H1 (cell line): ENCODE data around the gene SNX32. TPM values are rescaled to one million over a fixed set of nuclear protein-coding genes. Genes with fewer than 3 reads are reported as not detected.

Experiments
- CTCF ChIA-PET: fragments of 300-600 bp; sonication (Branson Sonifier 250); formaldehyde crosslinking; loops from one replicate; lab custom pipeline; 2021; ENCODE audit not compliant: partially characterized antibody; lab: Charles Lee
- POLR2A ChIA-PET: fragments of 300-600 bp; sonication (Branson Sonifier 250); formaldehyde crosslinking; loops from one replicate; lab custom pipeline; 2021; ENCODE audit warnings: inconsistent platforms; ENCODE audit not compliant: partially characterized antibody; lab: Charles Lee
- DNase-seq, 2 experiments: peaks; one replicate each; pipeline versions ENCODE4 v3.0.0 to v3.0.0-alpha.2; 2010 to 2022; ENCODE audit warnings: low spot score in 2 of 2, low read depth in 1 of 2, mixed read lengths in 1 of 2
- FAIRE-seq: peaks from 2 replicates; lab custom pipeline; 2011; peaks lifted over from hg19 to GRCh38; lab: Jason Lieb, UNC
- H2AFZ ChIP-seq: 2 replicates; pipeline ENCODE4 v1.8.1; 2012; ENCODE audit warnings: low read length, inconsistent platforms
- H2AK5ac ChIP-seq: 2 replicates; pipeline ENCODE4 v1.6.1; 2013; ENCODE audit warnings: low read depth, low read length
- H2BK120ac ChIP-seq: replicated peaks from 2 replicates; pipeline ENCODE3; 2013; ENCODE audit warnings: low read depth, low read length, inconsistent platforms
- H2BK12ac ChIP-seq: 2 replicates; pipeline ENCODE4 v1.6.1; 2013; ENCODE audit warnings: low read depth, low read length
- H2BK15ac ChIP-seq: 2 replicates; pipeline ENCODE4 v1.6.1; 2013; ENCODE audit warnings: low read length
- H2BK20ac ChIP-seq: 2 replicates; pipeline ENCODE4 v1.6.1; 2013; ENCODE audit warnings: low read length
- H2BK5ac ChIP-seq: 2 replicates; pipeline ENCODE4 v1.6.1; 2013; ENCODE audit warnings: low read depth, low read length
- H3K14ac ChIP-seq: 2 replicates; pipeline ENCODE4 v1.6.1; 2013; ENCODE audit warnings: inconsistent platforms; ENCODE audit not compliant: insufficient read length
- H3K18ac ChIP-seq: 2 replicates; pipeline ENCODE4 v1.6.1; 2013; ENCODE audit warnings: low read length; ENCODE audit errors: extremely low read depth
- H3K23ac ChIP-seq: 2 replicates; pipeline ENCODE4 v1.6.1; 2013; ENCODE audit warnings: inconsistent platforms; ENCODE audit not compliant: insufficient read length
- H3K23me2 ChIP-seq: 2 replicates; pipeline ENCODE4 v1.6.1; 2013; ENCODE audit warnings: low read depth, low read length
- H3K27ac ChIP-seq: 2 replicates; pipeline ENCODE4 v1.6.1; 2011; ENCODE audit warnings: low read depth, low read length, inconsistent platforms
- H3K27me3 ChIP-seq, 4 experiments: replicated peaks in 1 of 4; 1 replicate in 1 of 4; 2 replicates in 3 of 4; pipeline versions ENCODE4 v1.6.1 to v1.8.1; 2011 to 2013; ENCODE audit warnings: low read length in 3 of 4, mild to moderate bottlenecking in 3 of 4, inconsistent platforms in 2 of 4, mixed read lengths in 2 of 4, moderate library complexity in 1 of 4; ENCODE audit not compliant: control insufficient read depth in 3 of 4, insufficient read depth in 3 of 4; ENCODE audit errors: extremely low read depth in 1 of 4
- H3K36me3 ChIP-seq, 4 experiments: 2 replicates each; pipeline versions ENCODE4 v1.6.1 to v1.8.1; 2011 to 2013; ENCODE audit warnings: mild to moderate bottlenecking in 4 of 4, low read length in 3 of 4, moderate library complexity in 2 of 4, control low read depth in 1 of 4, inconsistent platforms in 1 of 4; ENCODE audit not compliant: insufficient read depth in 4 of 4, control insufficient read depth in 2 of 4
- H3K4ac ChIP-seq: replicated peaks from 2 replicates; pipeline ENCODE3; 2013; ENCODE audit warnings: low read length, low read depth, mixed read lengths, inconsistent platforms; ENCODE audit not compliant: insufficient read length
- H3K4me1 ChIP-seq, 4 experiments: replicated peaks in 1 of 4; 1 replicate in 1 of 4; 2 replicates in 3 of 4; pipeline versions ENCODE4 v1.6.1 to v1.8.1; 2011 to 2013; ENCODE audit warnings: low read length in 3 of 4, inconsistent platforms in 2 of 4, mixed read lengths in 1 of 4; ENCODE audit not compliant: insufficient read depth in 4 of 4, control insufficient read depth in 3 of 4
- H3K4me2 ChIP-seq, 2 experiments: 2 replicates each; pipeline versions ENCODE4 v1.6.1 to v1.8.1; 2011 to 2013; ENCODE audit warnings: low read depth in 2 of 2, low read length in 2 of 2, control low read depth in 1 of 2, inconsistent platforms in 1 of 2, mild to moderate bottlenecking in 1 of 2; ENCODE audit not compliant: insufficient read depth in 1 of 2
- H3K4me3 ChIP-seq, 4 experiments: fragments of 200-600, 300-600 bp in 1 of 4; sonication (generic), shearing (Covaris generic), sonication (Bioruptor Twin) in 1 of 4; 2 replicates each; pipeline versions ENCODE4 v1.5.1 to v1.8.1; 2011 to 2016; ENCODE audit warnings: low read length in 4 of 4, low read depth in 3 of 4, control low read depth in 2 of 4, inconsistent platforms in 2 of 4, mild to moderate bottlenecking in 2 of 4, mixed read lengths in 1 of 4, moderate library complexity in 1 of 4; ENCODE audit not compliant: insufficient read depth in 2 of 4; ENCODE audit errors: extremely low read depth in 1 of 4
- H3K56ac ChIP-seq: replicated peaks from 2 replicates; pipeline ENCODE3; 2013; ENCODE audit warnings: low read depth, mild to moderate bottlenecking, mixed read lengths, low read length, inconsistent platforms; ENCODE audit not compliant: insufficient read length
- H3K79me1 ChIP-seq: 2 replicates; pipeline ENCODE4 v1.6.1; 2013; ENCODE audit warnings: low read depth, low read length, control low read depth
- H3K79me2 ChIP-seq, 2 experiments: 2 replicates each; pipeline versions ENCODE4 v1.6.1 to v1.8.1; 2012 to 2013; ENCODE audit warnings: low read length in 2 of 2, mild to moderate bottlenecking in 2 of 2, inconsistent platforms in 1 of 2; ENCODE audit not compliant: insufficient read depth in 2 of 2, control insufficient read depth in 1 of 2
- H3K9ac ChIP-seq, 4 experiments: replicated peaks in 1 of 4; 1 replicate in 1 of 4; 2 replicates in 3 of 4; pipeline versions ENCODE4 v1.6.1 to v1.8.1; 2011 to 2013; ENCODE audit warnings: low read depth in 3 of 4, low read length in 3 of 4, control low read depth in 2 of 4, mild to moderate bottlenecking in 2 of 4, moderate library complexity in 2 of 4, inconsistent platforms in 1 of 4; ENCODE audit errors: extremely low read depth in 1 of 4
- H3K9me3 ChIP-seq, 2 experiments: 2 replicates each; pipeline versions ENCODE4 v1.6.1 to v1.8.1; 2012 to 2013; ENCODE audit warnings: mild to moderate bottlenecking in 2 of 2, moderate library complexity in 2 of 2, control low read depth in 1 of 2, inconsistent platforms in 1 of 2, low read depth in 1 of 2, low read length in 1 of 2, mixed read lengths in 1 of 2; ENCODE audit not compliant: insufficient read depth in 2 of 2
- H4K20me1 ChIP-seq, 2 experiments: replicated peaks in 1 of 2; 2 replicates each; pipeline versions ENCODE3 to v1.8.1; 2011 to 2013; ENCODE audit warnings: inconsistent platforms in 2 of 2, low read length in 2 of 2, mild to moderate bottlenecking in 1 of 2; ENCODE audit not compliant: insufficient read depth in 2 of 2, control insufficient read depth in 1 of 2
- H4K5ac ChIP-seq: 2 replicates; pipeline ENCODE4 v1.6.1; 2013; ENCODE audit warnings: low read length, low read depth, mixed read lengths, inconsistent platforms; ENCODE audit not compliant: insufficient read length
- H4K8ac ChIP-seq: 2 replicates; pipeline ENCODE4 v1.8.0; 2013; ENCODE audit warnings: mild to moderate bottlenecking, moderate library complexity, low read length, inconsistent platforms; ENCODE audit not compliant: insufficient read depth; ENCODE audit errors: extremely low read depth
- H4K91ac ChIP-seq: replicated peaks from 2 replicates; pipeline ENCODE3; 2013; ENCODE audit warnings: low read length, mixed read lengths, inconsistent platforms; ENCODE audit not compliant: insufficient read length
- CTCF ChIP-seq, 3 experiments: IDR thresholded peaks; 1 replicate in 2 of 3; 2 replicates in 1 of 3; pipeline versions ENCODE4 v1.5.1 to v1.6.1; 2011; ENCODE audit warnings: low read length in 3 of 3, mild to moderate bottlenecking in 3 of 3, inconsistent platforms in 2 of 3, low read depth in 1 of 3, moderate library complexity in 1 of 3; ENCODE audit not compliant: insufficient read depth in 1 of 3; ENCODE audit errors: control extremely low read depth in 1 of 3
- MAX ChIP-seq: IDR thresholded peaks from 2 replicates; pipeline ENCODE4 v1.6.1; 2012; ENCODE audit warnings: inconsistent platforms
- POLR2A ChIP-seq, 2 experiments: IDR thresholded peaks; 1 replicate in 1 of 2; 2 replicates in 1 of 2; pipeline ENCODE4 v1.6.1; 2011; ENCODE audit warnings: low read depth in 2 of 2, low read length in 2 of 2, mild to moderate bottlenecking in 2 of 2; ENCODE audit errors: control extremely low read depth in 1 of 2
- POLR2AphosphoS5 ChIP-seq: IDR thresholded peaks from 2 replicates; pipeline ENCODE4 v1.6.1; 2011; ENCODE audit warnings: low read depth, low read length
- RAD21 ChIP-seq, 2 experiments: IDR thresholded peaks in 1 of 2; conservative IDR thresholded peaks in 1 of 2; 2 replicates each; pipeline ENCODE4 v1.6.1; 2011; ENCODE audit warnings: low read depth in 2 of 2, low read length in 2 of 2, improper control_type of control experiment in 1 of 2, inconsistent platforms in 1 of 2, mild to moderate bottlenecking in 1 of 2, moderate library complexity in 1 of 2
- TAF7 ChIP-seq: optimal IDR thresholded peaks from 2 replicates; pipeline ENCODE3; 2011; ENCODE audit warnings: low read depth, mild to moderate bottlenecking, inconsistent platforms, low read length, moderate library complexity, borderline replicate concordance
- WGBS, 2 experiments: shearing (Covaris generic) in 1 of 2; methylation state at CpG; one replicate each; pipeline versions ENCODE4 v1.1.6 to v1.1.7; 2013 to 2015; ENCODE audit warnings: low lambda C conversion rate in 2 of 2, mixed read lengths in 2 of 2, inconsistent platforms in 1 of 2, low coverage in 1 of 2, missing lambda C conversion rate in 1 of 2; ENCODE audit not compliant: insufficient replicate concordance in 2 of 2, insufficient coverage in 1 of 2, insufficient read length in 1 of 2; ENCODE audit errors: extremely low coverage in 1 of 2, missing lambda C conversion rate in 1 of 2; 5-methylcytosine and 5-hydroxymethylcytosine counted together
- polyA plus RNA-seq, 7 experiments: library from polyadenylated mRNA; depleted of rRNA in 3 of 7; stranded (reverse) in 5 of 7; unstranded in 2 of 7; fragments of >200 nt in 5 of 7; fragments of 200-250 nt in 2 of 7; gene quantifications; 1 replicate in 5 of 7; 2 replicates in 1 of 7; 4 replicates in 1 of 7; pipeline versions ENCODE4 v1.2.1 to v1.2.3, GENCODE V29; 2011 to 2013; ENCODE audit warnings: missing spikeins in 2 of 7, mixed read lengths in 2 of 7
- total RNA-seq: library from RNA; stranded (reverse); fragmentation: NEBNext Ultra II Directional; extraction: Animal tissue kit (Norgen Biotek cat#: 25700); gene quantifications from 2 replicates; pipeline ENCODE4 v1.2.1, GENCODE V29; 2021

Gene SNX32
- total and polyA plus RNA-seq, 2 of the 8 experiments (the other 6 are each of a cell fraction or from before 2014, with no cell fraction given), result 0.76 to 2.2 TPM

DNA sequence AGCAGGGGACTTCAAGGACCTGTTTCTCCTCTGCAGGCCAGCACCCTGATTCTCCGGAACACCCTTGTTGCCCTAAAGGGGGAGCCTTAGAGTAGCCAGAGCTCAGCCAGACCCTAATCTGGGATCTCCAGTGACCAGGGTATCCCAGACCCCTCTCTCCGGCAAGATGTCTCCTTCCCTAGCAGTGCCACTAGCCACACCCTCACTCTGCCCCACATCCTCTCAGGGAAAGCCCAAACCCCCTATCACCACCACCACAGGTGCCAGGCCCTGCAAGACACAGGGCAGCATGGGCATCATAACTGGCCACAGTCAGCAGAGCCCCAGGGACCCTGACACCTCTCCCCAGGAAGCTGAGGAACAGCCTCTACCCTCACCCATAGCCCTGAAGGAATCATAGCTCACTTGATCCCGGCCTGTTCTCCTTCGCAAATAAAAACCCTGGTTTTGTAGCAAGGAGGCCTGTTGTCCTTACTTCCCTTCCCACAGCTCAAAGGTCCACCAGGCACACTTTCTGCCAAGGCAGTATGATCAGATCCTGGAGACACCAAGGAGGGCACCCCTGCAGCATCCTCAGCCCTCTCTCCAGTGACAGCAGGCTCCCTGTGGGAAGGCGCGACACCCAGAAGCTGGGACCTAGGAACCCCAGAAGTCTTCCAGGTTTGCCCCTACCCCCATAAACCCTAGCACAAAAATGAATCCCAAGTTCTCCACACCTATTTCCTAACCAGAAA, 19.6 kb downstream of the SNX32 start:
- Histone ChIP-seq H3K36me3 (peaks cover 17 to 34% (median 31%) of the 10 kb centered on the region in 4 experiments), H4K20me1 (peaks cover 29 to 30% of the 10 kb centered on the region in 2 experiments), H3K27ac (no peak overlapping the region)

More for the DNA sequence above, 19.6 kb downstream of the SNX32 start:
- Histone ChIP-seq H3K4me2 (no peak overlapping the region), H2BK20ac (no peak overlapping the region), H3K9ac (no peak overlapping the region), H2AFZ (no peak overlapping the region), H3K9me3 (peaks cover 7 to 10% of the 10 kb centered on the region in 2 experiments; a peak in 2 of 4 replicates), H3K56ac (no peak overlapping the region), H3K79me2 (peaks cover 15 to 36% of the 10 kb centered on the region in 2 experiments), H3K23me2 (peaks cover 3% of the 10 kb centered on the region; the same call in 1 of the 2 replicates), H3K4me1 (peaks cover 0 to 10% (median under 1%) of the 10 kb centered on the region in 4 experiments; a peak in 5 of 7 replicates), H4K91ac (no peak overlapping the region), H3K27me3 (no peaks in the 10 kb centered on the region), H3K4ac (no peak overlapping the region), H4K8ac (peak overlapping the region; percentile 75), H3K23ac (no peak overlapping the region), H3K18ac (no peak overlapping the region), H2BK120ac (no peak overlapping the region), H3K4me3 (no peak overlapping the region), H3K79me1 (peaks cover 20% of the 10 kb centered on the region), H2BK12ac (no peak overlapping the region), H2BK15ac (no peak overlapping the region), H4K5ac (no peak overlapping the region), H2AK5ac (no peak overlapping the region), H3K14ac (no peak overlapping the region), H2BK5ac (0 out of 2 replicates have a peak overlapping the region, but pooled peaks have one; percentile 20)
- WGBS, 2 experiments, result 88% methylated on average over 6 of the region's 6 CpGs; no CpG with 5 or more reads in 1 of the 2 experiments
- DNase-seq, result no peak
- ChIA-PET CTCF (interaction anchor here (0.6 to 15.2 kb wide), 16 partner anchors 8 to 197 kb away, joined by 3 to 283 read pairs (median 4); partner anchors contain the start of genes AP5B1, CCDC85B, CFL1 and CTSW), POLR2A (interaction anchor here (0.7 to 38.3 kb wide), 20 partner anchors 8 to 240 kb away, joined by 3 to 1071 read pairs (median 4); partner anchors contain the start of genes CCDC85B, CFL1, CTSW and EFEMP2)
- FAIRE-seq, result no peak
- TF ChIP-seq POLR2A (IDR thresholded peaks at IDR 0.05; ENCODE audit: control extremely low read depth in 1 of 2, low read depth in 2 of 2, low read length in 2 of 2), result peak in 1 of 2 experiments; percentile 35; a peak in 1 of 3 replicates
- no peak for TF ChIP-seq MAX
- peak; percentile 74; the same call in 1 of the 2 replicates for TF ChIP-seq POLR2AphosphoS5
- TF ChIP-seq CTCF (IDR thresholded peaks at IDR 0.05; ENCODE audit: control extremely low read depth in 1 of 3, insufficient read depth in 1 of 3, low read depth in 1 of 3, low read length in 3 of 3), result peak in 2 of 3 experiments; percentile 27 to 47; a peak in 2 of 4 replicates
- peak; percentile 15 to 19; a peak in 1 of 4 replicates for TF ChIP-seq RAD21 (IDR thresholded peaks at IDR 0.05 in 1 of 2, conservative IDR thresholded peaks at IDR 0.05 in 1 of 2; ENCODE audit: low read depth in 2 of 2, low read length in 2 of 2)
- peak; percentile 20 for TF ChIP-seq TAF7
